Stimulated activated CD4-positive, alpha-beta T cell treated with anti-CD3 and anti-CD28 coated beads, Interleukin-1b, Interleukin-23, amount 100 ng/mL, for 4 hours (primary cell): Measurements from ENCODE around the gene FNDC3A.
"Not testable (repeated sequence)": the region's sequence is repeated elsewhere in the genome, so short reads cannot be mapped to it uniquely, and the experiment has no call there.

ENCODE experiments used
- DNase-seq, 2 donors: peaks; one replicate each; pipeline ENCODE4 v3.0.0-alpha.2; 2020; ENCODE audit warnings: low read depth in 2 of 2

The FNDC3A gene

DNA sequence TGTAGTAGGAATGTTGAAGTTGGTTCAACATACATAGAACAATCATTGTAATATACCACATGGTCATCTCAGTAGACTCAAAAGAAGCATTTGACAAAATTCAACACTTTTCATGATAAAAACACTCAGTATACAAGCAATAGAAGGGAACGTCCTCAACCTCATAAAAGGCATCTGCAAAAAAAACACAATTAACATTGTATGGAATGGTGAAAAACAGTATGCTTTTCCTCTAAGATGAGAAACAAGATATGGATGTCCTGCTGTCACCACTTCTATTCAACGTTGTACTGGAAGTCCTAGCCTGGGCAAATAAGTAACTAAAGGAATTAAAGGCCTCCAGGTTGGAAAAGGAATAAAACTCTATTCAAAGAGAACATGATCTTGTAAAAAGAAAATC lies 54.5 kb downstream of the FNDC3A start:
- no peak for DNase-seq

DNA sequence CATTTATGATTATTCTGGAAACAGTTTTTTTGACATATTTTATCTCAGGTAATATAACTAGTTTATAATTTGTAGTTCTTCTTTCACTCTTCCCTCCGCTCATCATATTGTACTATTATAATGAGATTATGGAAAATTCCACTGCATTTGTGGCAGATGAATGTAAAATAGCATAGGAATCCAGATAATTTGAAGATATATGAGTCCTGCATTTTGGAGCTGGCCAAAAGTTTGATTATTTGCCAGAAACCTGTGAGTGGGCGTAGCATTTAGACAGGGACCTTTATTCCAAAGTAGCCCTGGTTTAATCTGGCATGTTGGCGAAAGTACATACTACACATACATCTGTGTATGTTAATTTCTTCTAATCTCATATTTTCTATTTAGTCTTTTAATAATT lies 65.2 kb downstream of the FNDC3A start:
- DNase-seq = no peak

DNA sequence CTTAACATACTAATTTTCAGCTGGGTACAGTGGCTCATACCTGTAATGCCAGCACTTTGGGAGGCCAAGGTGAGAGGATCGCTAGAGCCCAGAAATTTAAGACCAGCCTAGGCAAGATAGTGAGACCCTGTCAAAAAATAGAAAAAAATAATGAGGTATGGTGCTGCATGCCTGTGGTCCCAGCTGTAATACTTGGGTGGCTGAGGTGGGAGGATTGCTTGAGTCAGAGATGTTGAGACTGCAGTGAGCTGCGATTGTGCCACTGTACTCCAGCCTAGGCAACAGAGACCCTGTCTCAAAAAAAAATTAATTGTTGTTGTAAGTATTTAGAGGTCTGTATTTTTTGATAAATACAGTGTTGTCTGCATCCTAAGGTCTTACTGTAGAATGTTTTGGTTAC lies 66.8 kb downstream of the FNDC3A start:
- DNase-seq = no peak

DNA sequence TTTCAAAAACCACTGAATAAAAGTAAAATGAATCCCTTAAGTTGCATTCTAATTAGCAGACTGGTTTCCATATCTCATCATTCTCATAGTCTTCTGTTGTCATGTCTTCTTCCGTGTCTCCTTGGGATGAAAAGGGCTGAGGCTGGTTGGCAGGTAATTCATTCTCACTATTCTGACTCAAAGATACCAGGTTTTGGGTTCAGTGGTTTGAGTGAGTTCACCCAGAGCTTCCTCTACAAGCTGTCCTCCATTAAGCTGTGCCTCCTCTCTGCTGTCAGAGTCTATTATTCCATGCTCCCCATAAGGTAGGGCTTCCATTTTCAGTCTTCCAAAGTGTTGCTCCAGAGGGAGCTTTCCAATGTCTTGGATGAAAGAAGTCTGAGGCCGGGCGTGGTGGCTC lies 68.3 kb downstream of the FNDC3A start:
- DNase-seq = no peak

DNA sequence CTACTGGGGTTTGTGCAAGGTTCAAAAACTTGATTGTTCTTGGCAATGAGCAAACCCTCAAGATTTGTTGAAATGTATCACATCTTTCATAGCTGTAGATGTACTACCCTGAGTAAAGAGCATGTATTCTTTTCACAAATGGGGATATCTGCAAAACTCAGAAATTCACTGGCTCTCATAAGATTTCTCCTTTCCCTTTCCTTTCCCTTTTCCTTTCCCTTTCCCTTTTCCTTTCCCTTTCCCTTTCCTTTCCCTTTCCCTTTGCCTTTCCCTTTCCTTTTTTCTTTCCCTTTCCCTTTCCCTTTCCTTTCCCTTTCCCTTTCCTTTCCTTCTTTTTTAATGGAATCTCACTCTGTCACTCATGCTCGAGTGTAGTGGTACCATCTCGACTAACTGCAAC lies 69.1 kb downstream of the FNDC3A start:
- no peak for DNase-seq

DNA sequence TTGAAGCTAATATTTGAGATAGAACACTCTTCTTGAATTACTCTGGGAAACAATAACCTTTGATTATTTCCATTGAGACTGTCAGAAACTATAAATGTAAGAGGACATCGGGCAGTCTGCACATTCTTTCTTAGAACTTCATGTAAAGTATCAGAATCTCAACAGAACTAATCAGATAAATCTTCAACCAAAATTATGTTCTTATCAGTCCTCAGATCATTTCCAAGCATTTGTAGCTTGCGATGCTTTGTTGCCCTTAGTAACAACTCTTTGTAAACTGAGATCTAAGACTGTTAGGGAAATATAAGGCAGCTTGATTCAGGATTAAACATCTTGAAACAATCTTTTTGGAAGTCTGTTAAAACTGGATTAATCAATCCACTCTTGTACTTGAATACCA lies 70.3 kb downstream of the FNDC3A start:
- no peak for DNase-seq

DNA sequence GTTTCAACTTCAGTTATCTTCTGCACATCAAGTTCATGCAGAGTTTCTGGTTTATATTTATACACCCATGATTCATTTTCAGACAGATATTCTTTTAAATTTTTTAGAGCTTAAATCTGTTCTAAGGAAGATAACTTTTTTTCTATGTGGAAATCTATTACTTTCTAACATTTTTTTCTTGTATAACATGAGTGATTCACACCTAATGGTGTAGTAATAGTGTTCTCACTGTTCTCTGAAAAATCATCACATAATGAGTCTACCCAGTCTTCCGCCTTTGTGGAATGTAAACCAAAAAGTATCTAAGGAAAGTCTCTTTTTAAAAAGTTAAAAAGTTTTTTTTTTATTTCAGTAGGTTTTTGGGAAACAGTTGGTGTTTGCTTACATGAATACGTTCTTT lies 70.8 kb downstream of the FNDC3A start:
- no peak for DNase-seq

DNA sequence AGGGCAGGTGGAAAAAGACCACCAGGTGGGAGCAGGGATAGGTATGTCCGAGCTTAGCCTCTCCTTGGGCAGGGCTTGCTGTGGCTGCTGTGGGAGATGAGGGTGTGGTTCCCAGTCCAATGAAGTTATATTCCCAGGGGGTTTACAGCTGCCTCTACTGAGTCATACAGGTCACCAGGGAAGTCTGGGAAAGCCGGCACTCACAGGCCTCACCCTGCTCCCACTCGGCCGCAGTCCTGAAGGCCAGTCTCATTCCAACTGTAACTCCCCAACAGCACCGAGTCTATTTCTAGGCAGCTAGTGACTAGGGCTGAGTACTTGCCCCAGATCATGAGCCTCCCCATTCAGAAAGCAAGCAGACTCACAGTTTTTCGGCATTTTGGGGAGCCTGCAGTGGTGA lies 77.1 kb downstream of the FNDC3A start:
- DNase-seq = no peak

DNA sequence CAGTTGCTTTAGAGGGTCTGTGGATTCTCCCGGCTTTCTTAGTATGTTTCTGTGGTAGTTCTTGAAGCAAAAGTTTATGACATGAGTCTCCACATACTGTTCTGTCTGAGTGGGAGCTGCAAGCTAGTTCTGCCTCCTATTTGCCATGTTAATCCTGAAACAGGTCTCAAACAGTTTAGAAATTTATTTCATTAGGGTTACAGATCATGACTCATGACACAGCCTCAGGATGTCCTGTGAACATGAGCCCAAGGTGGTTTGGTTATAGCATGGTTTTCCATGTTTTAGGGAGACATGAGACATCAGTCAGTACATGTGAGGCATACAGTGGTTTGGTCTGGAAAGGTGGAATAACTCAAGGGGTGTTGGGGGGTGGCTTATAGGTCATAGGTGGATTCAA lies 77.5 kb downstream of the FNDC3A start:
- no peak for DNase-seq

- no peak for DNase-seq
These were observed 78.2 kb downstream of the FNDC3A start for GRCh38 chr13:49053906-49054305.

DNA sequence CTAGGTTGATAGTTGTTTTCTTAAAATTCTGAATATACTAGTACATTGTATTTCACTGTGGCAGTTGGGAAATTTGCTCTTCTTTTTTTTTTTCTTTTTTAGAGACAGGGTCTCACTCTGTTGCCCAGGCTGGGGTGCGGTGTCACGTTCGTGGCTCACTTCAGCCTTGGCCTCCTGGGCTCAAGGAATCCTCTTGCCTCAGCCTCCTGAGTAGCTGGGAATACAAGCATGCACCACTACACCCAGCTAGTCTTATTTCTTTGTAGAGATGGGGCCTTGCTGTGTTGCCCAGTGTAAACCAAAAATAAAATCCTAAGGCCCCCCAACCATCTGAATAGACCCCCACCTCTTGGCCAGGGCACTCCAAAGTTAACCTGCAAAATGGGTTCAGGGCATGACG lies 79.3 kb downstream of the FNDC3A start:
- no peak for DNase-seq

DNA sequence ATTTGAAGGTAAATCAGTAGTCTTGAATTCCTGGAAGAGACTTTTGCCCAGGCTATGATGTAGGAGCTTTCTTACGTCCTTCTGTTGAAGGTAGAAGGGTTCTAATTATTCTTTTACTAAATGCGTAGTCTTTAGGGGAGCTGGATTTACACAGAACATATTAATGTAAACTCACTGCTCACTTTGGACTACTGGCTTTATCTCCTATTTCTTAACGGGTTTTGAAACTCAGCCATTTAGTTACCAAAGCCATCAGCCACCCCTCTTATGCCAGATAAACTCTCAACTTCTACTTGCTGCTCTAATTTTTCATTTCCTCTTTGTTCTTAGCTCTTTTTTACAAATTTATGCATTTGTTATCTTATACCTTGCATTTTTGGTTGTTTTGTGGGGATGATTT lies 81.5 kb downstream of the FNDC3A start:
- no peak for DNase-seq

DNA sequence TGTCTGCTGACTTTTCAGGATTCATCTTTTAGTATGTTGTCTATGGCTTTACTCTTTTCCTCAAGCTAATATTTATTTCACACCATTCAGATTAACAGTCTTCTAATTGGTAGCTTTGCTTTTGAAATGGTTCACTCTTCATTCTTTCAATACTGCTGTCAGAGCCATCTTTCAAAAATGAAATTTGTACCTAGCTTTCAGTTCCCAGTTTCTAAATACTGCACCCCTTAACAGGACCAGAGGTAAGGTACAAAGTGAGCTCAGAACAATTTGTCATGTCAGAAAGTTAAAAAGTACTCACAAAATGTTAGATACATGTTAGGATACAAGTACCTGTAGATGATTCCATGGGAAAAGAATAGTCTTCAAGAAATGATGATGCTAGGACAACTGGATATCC lies 83.0 kb downstream of the FNDC3A start:
- no peak for DNase-seq

DNA sequence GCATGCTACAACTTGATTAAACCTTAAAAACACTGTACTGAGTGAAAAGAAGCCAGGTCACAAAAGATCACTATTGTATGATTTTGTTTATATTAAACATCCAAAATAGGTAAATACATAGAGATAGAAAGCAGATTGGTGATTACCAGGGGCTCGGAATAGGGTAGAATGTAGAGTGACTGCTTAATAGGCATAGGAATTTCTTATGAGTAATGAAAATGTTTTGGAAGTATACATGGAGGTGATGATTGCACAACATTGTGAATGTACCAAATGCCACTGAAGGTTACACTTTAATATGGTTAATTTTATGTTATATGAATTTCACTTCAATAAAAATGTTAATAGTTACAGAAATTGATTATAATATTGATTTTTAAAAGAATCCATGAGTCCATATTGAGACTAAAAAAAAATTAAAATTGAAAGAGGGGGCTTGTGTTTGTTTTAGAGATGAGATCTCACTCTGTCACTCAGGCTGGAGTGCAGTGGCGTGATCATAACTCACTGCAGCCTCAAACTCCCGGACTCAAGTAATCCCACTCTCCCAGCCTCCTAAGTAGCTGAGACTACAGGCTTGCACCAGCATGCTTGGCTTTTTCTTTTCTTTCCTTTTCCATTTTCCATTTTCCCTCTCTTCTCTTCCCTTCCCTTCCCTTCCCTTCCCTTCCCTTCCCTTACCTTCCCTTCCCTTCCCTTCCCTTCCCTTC lies 85.1 kb downstream of the FNDC3A start:
- DNase-seq = no peak

DNA sequence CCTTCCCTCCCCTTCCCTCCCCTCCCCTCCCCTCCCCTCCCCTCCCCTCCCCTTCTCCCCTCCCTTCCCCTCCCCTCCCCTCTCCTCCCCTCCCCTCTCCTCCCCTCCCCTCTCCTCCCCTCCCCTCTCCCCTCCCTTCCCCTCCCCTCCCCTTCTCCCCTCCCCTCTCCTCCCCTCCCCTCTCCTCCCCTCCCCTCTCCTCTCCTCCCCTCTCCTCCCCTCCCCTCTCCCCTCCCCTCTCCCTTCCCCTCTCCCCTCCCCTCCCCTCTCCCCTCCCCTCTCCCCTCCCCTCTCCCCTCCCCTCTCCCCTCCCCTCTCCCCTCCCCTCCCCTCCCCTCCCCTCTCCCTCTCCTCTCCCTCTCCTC lies 85.7 kb downstream of the FNDC3A start:
- DNase-seq = not testable (repeated sequence)

DNA sequence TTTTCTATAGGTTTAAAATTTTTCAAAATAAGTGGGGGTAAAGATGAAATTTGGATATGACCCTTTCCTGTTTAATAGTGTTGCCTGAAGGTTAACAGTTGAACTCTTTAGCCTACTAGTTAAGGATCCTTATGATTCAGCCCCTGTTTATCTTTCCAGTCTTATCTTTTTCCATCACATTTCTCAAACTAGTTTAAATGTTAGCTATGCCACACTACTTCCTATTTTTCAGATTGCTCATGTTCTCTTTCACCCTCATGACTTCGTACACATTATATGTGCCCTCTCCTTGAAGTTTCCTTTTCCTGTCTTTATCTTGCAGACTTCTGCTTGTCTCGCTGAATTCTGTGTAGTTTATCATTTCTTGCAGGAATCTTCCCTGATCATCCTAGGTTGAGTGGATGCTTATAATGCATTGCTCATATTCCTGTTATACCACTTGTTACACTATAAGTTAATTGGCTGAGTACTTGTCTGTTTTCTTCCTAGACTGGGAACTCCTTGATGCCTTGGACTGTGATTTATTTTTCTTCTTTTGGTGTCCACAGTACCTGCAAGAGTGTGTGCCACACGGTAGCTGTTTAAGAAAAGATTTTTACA lies 86.7 kb downstream of the FNDC3A start:
- DNase-seq = no peak

- no peak for DNase-seq
These were observed 87.3 kb downstream of the FNDC3A start for GRCh38 chr13:49063011-49063410.

DNA sequence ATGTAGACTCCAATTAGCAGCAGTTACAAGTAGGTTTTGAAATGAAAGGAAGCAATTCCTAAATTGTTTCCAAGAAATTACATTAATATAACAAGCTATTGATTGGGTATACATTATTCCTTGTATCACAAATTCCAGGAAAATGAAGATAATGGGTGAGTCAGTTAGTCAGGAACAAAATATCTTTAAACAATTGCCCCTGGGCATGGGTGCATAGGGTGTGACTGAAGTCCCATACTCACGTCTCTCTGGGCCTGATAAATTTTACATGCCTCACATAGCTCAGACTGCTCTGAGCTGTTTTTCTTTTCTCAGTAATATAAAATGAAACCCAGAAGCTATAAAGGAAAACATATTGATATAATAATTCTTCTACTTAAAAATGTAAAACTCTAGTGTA lies 87.8 kb downstream of the FNDC3A start:
- no peak for DNase-seq

- no peak for DNase-seq
These were observed 88.8 kb downstream of the FNDC3A start for GRCh38 chr13:49064476-49064875.

DNA sequence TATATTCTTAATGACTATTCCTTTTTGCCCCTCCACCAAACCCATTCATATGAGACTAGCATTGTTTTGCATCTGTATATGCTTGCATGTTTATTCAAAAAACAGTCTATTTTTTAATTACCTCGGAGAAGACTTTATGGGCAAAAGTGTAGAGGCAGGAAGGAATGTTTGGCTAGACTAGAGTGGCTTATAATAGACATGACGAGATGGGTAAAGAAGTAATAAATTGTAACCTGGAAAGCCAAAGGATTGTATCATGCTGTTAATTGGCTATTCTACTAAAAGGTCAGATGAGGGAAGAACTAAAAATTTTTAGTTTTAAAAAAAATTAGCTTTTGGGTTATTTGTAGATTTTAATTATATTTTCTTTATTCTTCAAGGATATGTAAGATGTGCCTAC lies 91.1 kb downstream of the FNDC3A start:
- no peak for DNase-seq

- DNase-seq = not testable (repeated sequence)
These were observed 92.8 kb downstream of the FNDC3A start for GRCh38 chr13:49068498-49068897.

- DNase-seq = not testable (repeated sequence)
These were observed 94.3 kb downstream of the FNDC3A start for GRCh38 chr13:49070021-49070420.

DNA sequence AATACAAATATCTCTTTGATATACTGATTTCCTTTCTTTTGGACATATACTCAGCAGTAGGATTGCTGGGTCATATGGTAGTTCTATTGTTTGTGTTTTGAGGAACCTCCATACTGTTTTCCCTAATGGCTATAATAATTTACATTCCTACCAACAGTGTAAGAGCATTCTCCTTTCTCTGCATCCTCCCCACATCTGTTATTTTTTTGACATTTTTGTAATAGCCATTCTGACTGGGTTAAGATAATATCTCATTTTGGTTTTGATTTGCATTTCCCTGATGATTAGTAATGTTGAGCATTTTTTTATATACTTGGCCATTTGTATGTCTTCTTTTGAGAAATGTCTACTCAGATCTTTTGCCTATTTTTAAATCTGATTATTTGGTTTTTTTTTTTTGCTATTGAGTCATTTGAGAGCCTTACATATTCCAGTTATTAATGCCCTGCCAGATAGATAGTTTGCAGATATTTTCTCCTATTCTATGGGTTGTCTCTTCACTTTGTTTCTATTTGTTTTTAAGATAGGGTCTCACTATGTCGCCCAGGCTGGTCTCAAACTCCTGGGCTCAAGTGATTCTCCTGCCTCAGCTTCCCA lies 95.7 kb downstream of the FNDC3A start:
- DNase-seq = no peak
